ENCODE data around the gene ADAMTS2.

ADAMTS2 gene

DNA sequence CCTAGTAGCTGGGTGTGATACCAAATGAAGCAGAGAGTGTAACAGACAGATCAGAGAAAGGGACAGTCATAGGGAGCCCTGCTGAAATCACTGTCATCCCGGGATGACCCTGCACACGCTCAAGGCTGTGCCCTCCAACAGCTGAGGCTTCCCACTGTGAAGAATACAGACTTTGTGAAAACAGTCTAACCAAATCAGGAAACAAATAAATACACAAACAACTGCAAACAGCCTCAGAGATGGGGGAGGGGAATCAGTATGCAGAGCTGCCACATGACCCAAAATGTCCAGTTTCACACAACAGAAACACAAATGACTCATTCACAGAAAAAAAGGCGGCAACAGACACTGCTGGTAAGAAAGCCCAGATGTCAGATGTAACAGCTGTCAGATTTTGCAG is 101.9 kb downstream of the ADAMTS2 start:
- no peak for DNase-seq

GRCh38 chr5:179242676-179243075 is 102.6 kb downstream of the ADAMTS2 start:
- peak; percentile 0 for DNase-seq

DNA sequence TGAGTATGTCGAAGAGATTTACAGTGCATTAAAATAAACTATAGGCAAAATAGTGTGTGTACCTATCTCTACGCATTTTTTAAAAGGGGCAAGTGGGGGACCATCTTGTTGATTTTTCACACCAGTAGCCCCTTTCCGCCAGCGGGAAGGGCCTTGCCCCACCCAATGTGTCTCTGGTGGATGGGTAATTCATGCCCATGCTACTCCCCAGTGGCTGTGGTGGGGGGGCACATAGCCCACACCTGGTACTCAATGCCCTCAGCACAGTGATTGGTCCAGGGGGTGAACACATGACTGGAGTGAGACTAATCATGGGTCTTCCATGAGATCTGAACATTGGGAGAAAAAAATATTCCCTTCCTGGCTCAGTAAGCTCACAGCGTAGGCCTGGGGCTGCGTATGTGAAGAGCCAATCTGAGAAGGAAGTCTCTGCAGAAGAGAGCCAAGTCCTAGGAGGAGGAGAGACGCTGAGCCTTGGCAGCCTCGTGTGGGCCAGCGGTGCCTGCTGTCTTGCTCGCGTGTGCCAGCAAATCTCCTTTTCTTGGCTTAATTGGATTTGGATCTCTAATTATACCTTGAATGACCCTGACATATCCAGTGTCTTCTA is 103.4 kb downstream of the ADAMTS2 start:
- peak; percentile 2 for DNase-seq

DNA sequence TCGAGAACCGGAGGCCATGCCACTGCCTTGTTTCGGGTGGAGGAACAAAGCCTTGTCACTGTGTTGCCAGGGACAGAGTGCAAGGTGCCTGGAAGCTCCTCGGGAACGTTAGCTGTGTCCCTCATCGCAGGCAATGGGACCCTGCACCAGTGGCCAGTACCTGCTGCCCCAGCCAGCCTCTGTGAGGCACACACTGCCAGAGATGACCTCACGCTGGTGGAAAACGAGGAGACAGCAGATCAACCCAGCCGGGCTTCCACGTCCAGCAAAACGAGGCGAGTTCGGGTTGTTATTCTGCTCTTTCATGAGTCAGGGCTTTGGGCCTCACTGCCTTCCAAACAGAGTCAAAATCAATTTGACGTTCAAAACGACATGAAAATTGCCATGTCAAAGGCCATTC is 104.1 kb downstream of the ADAMTS2 start:
- DNase-seq, result peak; percentile 4

DNA sequence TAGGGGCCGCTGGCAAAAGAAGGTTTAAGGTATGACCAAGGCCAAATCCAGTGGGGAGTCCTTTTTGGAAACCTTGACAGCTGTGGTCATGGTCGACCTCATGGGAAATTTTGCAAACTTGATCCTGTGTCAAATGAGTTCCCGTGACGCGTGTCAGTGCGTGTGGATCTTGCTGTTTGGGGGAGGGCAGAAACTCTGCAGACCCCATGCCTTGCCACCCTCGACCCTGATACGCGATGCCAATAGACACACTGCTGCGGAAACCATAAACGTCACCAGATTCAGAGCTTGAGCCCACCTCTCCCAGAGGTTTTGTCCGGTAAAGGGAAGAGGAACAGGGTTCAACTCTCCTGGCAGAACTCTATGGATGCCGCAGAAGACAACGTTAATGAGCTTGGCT is 104.7 kb downstream of the ADAMTS2 start:
- peak; percentile 4 for DNase-seq

DNA sequence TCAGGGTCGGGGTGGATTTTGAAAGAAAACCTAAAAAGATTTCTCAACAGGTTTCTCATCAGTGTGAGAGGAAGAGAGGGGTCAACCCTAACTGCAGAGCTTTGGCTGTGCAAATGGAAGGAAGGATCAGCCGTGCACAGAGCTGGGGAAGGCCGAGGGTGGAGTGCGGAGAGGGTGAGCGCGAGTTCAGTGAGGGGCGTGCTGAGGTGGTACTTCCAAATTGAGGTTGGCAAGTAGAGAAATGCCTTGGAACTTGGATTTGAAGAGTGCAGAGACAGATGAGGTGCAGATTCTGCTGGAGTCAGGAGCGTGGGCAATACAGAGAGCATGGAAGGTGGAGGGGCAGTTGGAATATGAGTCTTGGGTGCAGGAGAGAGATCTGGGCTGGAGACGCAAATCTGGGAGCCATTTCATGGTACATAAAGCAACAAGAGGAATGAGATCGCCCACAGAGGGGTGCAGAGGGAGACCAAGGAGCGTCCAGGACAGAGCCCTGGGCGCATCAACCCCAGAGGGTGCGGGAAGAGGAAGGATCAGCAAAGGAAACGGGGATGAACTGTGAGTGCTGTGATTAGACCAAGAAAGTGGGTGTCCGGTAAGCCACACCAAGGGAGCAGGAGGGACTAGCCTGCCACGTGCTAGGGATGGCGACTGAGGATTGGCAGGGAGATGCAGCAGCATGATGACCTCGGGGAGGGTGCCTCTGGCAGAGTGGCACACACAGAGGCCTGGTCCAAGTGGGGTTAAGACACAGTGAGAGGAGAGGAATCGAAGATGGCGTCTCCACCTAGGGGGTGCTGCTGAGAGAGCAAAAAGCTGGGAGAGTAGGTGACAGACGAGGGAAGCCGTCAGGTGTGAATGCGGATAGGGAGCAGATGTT is 105.8 kb downstream of the ADAMTS2 start:
- peak; percentile 6 for DNase-seq

GRCh38 chr5:179238628-179238970 is 106.7 kb downstream of the ADAMTS2 start:
- DNase-seq, result peak; percentile 1

- no peak for DNase-seq
Measured at GRCh38 chr5:179237770-179238627, 107.3 kb downstream of the ADAMTS2 start.

DNA sequence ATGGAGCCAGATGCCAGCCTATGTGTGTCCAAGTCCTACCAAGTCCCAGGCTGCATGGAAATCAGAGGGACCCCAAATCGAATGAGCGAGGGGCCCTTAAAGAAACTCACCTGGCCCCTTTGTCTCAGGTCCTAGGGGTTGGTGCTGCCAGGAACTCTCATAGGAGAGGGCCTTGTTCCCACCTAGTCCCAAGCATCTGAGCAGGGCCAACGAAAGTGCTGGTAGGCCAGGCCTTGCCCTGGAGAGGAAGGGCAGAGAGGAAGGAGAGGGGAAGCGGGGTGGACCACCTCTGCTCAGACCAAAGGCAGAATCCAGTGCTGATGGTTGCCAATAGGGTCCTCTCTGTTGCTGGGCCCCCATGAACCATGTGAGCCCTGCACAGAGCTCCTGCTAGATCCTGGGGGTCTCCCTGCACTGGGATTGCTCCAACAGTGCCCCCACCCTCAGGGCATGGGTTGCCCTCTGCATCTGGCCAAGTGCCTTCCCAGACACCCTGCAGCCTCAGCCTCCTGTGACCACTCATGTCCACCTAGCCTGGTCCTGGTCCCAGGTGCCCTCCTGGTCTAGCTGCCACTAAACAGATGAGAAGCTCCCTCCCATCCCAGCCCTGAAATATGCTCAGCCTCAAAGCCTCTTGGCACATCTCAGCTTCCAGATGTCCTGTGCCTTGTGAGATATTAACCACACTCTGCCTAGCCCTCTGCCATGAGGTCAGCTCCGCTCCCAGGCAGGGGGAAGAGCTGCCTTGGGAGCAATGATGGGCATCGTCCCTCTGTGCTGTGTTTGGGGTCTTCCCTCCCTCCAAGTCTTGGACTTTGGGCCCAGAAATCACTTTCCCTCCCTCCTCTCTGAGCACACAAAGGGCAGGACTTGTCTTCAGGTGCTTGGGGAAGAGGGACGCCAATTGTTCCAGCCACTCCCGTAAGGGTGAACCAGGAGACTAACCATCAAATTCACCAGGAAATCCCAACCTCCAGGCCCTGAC is 109.6 kb downstream of the ADAMTS2 start:
- peak; percentile 2 for DNase-seq

DNA sequence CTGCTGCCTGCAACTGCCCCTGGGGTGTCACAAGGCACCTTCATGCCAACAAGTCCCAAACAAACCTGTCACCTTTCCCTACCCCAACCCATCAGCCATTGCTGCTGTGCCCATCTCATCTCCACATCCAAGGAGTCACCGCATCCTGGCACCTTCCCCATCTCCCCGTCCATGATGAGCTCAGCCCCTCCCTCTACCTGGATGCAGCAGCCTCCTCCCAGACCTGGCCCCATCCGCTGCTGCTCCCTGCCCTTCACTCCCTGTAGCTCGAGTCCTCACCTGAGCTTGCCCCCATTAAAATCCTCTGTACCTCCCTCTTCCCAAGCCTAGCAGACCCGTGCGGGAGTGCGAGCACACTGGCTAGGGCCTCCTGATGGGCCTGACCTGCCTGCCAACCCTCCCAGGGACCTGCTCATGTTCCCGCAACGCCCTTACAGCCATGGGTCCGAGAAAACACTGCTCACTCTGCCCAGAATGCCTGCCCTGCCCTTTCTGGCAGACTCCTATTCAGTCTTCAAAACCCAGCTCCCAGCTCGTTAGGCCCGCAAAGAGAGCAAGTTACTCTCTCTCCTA is 110.6 kb downstream of the ADAMTS2 start:
- no peak for DNase-seq

GRCh38 chr5:179233909-179234562 is 111.2 kb downstream of the ADAMTS2 start:
- no peak for DNase-seq

- no peak for DNase-seq
Measured at GRCh38 chr5:179232091-179232735, 113.0 kb downstream of the ADAMTS2 start.

DNA sequence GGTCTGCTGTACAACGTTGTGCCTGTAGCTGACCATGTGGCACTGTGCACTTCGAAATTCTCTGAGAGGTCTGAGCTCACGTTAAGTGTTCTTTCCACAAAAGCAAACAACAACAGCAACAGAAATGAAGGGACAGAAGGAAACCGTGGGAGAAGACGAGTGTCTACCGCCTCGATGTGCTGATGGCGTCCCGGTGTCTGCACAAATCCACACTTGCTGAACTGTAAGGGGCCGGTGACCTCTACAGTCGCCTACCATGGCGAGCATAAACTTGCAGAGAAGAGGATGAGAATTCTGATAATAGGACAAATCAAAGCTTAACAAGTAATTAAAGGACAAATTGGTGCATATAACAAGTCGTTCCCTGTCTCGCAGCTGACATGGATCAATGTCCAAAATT is 114.0 kb downstream of the ADAMTS2 start:
- no peak for DNase-seq

- DNase-seq, result no peak
Measured at GRCh38 chr5:179230061-179230461, 115.2 kb downstream of the ADAMTS2 start.

- DNase-seq, result no peak
Measured at GRCh38 chr5:179229331-179229831, 115.9 kb downstream of the ADAMTS2 start.

- no peak for DNase-seq
Measured at GRCh38 chr5:179228341-179229121, 116.7 kb downstream of the ADAMTS2 start.

DNA sequence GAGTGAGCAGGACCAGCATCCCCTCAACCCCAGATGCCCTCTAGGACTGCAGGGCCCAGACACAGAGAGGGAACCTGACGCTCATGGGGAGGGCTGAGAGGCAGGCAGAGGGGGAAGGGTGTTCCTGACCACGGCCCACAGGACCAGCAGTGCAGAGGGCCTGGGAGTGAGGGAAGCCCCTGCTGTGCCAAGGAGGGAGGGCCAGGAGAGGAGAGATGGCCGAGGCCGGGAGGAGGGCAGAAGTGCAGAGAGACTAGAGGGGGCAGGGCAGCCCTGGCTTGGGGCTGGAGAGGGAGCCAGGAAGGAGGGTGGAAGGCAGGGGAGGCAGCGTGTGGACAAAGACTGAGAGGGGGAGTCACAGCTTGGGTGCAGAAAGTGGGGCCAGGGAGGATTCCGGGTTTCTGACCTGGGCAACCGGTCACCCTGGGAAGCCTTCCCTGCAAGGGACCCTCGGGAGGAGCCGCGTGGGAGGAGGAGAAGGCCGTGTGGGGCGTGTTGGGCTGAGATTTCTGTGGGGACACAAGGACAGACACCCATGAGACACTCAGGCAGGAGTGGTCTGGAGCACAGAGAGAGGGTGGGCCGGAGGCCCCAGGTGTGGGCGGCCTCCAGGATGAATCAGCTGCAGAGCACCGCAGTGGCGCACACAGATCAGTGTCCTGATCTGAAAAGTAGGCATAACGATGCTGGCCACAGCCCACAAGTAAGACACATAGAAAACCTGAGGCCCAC is 117.5 kb downstream of the ADAMTS2 start:
- DNase-seq, result no peak

- DNase-seq, result no peak
Measured at GRCh38 chr5:179227229-179227579, 118.1 kb downstream of the ADAMTS2 start.

DNA sequence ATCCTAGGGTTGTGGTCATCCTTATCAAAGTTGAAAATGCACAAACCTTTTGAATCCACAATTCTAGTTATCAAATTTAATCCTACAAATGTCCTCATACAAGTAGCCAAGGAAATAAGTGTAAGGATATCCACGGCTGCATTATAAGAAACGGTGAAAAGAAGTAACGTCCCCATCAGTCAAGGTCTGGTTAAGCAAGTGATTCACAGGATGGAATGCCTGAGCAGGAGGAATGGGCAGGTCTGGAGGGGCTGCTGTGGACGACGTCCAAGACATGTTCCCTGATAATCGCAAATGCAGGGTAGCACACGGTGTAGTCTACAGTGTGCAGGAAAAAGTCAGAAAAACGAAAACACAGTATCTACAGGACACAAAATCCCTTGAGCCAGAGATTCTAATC is 118.6 kb downstream of the ADAMTS2 start:
- no peak for DNase-seq

Measured in activated naive CD4-positive, alpha-beta T cell treated with anti-CD3 and anti-CD28 coated beads, Interleukin-2, amount 50 U/mL, for 16 hours (primary cell).